ENCODE data around the gene ANO6.

The ANO6 gene

DNA sequence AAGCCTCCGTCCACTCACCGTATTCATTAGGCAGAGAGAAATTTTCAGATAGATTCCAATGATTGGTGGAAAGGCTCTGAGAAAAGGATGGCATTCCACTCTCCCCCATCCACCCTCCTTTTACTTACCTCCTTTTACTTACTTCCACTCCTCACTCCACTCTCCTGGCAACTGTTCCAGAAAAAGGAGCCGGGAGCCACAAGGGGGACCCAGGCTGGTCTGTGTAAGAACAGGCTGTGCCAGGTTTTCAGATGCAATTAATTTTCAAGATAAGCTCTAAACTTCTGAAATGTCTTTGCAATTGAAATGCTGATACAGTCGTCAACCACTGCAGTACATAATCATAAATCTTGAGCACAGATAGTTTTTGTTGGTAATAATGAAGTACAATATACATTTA is 248.8 kb downstream of the ANO6 start:
- DNase-seq (ENCODE audit: low spot score) = no peak

DNA sequence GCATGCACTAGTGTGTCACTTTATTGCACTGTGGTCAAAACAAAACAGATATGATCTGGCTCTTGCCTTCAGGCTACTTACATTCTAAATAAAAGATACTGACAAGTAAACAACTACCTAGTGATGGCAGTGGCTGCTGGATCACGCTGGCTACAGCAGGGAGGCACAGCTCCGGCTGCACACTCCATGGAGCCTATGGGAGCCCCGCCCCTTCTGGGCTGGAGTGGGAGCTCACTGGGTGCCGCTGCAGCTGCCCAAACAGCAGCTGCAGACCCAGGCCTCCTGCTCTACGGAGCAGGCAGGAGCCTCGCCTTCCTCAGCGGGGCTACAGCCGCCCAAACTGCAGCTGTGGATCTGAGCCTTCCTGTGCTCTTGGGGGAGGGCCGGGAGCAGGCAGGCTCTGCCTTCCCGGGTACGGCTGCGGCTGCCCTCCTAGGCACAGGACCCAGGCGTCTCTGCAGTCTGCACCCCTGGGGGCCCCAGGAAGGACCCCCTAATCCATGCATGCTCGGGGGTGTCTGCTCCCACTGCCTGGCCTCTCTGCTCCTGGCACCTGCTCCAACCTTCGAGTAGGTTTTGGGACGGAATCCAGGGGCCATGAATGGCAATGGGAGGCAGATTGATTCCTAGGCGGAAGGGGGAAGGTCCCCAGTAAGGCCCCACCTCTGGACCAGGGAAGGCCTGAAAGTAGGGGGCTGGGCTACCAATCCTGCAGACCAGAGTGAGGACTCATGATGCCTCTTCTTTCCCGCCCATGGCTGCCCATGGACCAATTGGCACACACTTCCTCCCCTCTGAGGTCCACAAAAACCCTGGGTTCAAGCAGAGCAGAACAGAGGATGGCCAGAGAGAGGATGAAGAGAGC is 253.1 kb downstream of the ANO6 start:
- no peak for DNase-seq (ENCODE audit: low spot score)

DNA sequence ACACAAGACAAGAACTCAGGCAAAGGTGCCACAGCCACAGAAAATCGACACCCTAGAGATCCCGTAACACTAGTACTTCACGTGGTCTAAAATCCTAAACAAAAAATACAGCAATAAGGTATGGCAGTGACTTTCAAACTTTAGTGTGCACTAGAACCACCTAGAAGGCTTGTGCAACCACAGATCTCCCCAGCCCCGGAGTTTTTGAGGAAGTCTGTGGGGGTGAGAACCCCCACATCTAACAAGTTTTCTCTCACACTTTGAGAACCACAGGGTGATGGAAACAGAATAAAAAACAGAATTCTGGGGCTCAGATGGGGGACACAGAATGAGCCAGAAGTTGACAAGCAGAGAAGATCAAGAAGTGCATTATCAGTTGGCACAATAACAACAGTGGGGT is 254.0 kb downstream of the ANO6 start:
- DNase-seq (ENCODE audit: low spot score) = no peak

DNA sequence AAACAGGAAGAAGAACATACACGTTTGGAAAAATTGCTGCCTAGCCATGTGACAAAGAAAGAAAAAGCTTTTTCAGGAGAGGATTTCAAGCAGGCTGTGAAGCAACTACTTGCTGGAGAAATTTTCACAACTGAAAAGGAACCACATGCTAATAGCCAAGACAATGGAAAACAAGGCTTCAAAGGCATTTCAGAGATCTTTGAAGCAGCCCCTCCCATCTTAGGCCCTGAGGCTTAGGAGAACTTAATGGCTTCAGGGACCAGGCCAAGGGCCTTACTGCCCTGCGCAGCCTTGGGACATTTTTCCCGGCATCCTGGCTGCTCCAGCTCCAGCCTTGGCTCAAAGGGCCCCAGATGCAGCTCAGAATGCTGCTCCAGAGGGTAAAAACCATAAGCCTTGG is 257.7 kb downstream of the ANO6 start:
- DNase-seq (ENCODE audit: low spot score) = no peak

DNA sequence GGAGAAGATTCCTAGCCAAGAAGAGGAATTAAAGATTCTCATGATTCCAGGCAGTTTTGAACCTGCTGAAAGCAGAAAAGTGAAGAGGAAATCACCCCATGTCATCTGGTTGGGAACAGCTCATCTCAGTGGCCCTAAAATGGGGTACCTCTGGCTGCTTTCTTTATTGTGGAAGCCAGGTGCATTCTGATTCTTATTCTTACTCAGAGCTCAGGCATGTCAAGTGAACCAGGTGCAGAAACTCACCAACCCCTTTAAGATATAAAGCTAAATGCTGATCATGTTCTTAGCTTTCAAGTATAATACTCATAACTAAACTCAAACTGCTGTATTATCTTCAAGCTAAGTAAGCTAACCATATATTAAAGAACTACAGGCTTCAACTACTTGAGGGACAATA is 259.7 kb downstream of the ANO6 start:
- DNase-seq (ENCODE audit: low spot score) = no peak

DNA sequence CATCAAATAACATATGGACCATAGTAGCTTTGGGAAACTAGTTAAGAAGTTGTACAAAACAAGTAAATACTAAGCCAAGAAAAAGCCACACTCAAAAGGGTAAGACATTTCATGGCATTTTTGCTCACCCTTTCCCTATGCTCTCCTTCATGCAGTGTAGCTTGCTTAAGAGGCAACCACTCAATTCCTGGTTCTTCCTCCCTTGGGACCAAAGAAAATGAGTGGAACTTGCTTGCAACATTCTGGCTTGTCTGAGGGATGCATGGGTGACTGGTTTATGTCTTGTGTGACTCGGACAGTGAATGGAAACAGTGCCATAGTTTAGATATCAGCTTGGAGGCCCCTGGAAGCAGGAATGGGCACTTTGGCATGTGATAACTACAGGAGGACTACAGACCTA is 261.6 kb downstream of the ANO6 start:
- no peak for DNase-seq (ENCODE audit: low spot score)

DNA sequence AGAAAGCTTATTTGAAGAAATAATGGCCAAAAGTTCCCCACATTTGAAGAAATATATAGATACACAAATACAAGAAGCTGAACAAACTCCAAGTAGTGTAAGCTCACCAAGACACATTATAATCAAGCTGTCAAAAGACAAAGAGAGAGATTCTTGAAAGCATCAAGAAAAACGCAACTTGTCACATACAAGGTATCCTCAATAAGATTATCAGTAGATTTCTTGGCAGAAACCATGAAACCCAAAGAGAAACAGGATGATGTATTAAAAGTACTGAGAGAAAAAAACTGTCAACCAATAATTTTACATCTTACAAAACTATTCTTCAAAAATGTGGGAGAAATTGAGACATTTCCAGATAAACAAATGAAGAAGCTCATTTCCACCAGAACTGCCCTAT is 263.0 kb downstream of the ANO6 start:
- no peak for DNase-seq (ENCODE audit: low spot score)

DNA sequence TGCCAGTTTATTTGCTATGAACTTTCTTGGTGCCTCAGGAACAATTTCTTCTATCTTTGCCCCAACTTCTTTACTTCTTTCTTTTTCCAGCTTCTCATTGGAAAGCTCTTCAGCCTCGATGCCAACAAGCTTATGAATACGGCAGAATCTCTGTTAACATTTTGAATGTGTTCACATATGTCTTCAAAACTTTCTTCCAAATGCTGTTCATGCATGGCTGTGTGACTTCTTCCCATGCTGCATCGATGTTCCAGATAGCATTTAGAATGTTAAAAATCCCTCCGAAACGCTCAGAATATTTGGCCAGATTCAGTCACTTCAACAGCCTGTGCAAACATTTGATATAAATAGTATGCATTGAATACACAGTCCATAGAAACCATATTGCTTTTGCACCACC is 265.9 kb downstream of the ANO6 start:
- DNase-seq (ENCODE audit: low spot score) = no peak

DNA sequence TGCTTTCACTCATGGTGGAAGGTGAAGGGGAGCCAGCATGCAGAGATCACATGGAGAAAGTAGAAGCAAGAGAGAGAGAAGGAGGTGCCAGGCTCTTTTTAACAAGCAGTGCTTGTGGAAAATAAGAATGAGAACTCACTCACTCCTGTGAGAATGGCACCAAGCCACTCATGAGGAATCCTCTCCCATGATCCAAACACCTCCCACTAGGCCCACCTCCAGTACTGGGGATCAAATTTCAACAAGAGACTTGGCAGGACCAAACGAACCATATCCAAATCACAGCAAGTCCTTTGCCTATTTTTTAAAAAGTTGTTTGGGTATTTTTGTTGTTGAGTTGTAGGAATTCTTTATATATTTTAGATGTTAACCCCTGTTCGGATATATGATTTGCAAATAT is 267.7 kb downstream of the ANO6 start:
- DNase-seq (ENCODE audit: low spot score) = no peak

All from hematopoietic multipotent progenitor cell treated with erythropoietin and hydrocortisone succinate and interleukin-3 and kit ligand, for 15 days (in vitro differentiated cells).